ENCODE measurements around the gene PRCC. TPM values are rescaled to one million over a fixed set of nuclear protein-coding genes. Genes with fewer than 3 reads are reported as not detected.

The PRCC gene
- total and polyA plus RNA-seq, 2 of the 13 experiments (the other 11 are each of a cell fraction or from before 2014, with no cell fraction given) = 24.2 to 40.5 TPM

DNA sequence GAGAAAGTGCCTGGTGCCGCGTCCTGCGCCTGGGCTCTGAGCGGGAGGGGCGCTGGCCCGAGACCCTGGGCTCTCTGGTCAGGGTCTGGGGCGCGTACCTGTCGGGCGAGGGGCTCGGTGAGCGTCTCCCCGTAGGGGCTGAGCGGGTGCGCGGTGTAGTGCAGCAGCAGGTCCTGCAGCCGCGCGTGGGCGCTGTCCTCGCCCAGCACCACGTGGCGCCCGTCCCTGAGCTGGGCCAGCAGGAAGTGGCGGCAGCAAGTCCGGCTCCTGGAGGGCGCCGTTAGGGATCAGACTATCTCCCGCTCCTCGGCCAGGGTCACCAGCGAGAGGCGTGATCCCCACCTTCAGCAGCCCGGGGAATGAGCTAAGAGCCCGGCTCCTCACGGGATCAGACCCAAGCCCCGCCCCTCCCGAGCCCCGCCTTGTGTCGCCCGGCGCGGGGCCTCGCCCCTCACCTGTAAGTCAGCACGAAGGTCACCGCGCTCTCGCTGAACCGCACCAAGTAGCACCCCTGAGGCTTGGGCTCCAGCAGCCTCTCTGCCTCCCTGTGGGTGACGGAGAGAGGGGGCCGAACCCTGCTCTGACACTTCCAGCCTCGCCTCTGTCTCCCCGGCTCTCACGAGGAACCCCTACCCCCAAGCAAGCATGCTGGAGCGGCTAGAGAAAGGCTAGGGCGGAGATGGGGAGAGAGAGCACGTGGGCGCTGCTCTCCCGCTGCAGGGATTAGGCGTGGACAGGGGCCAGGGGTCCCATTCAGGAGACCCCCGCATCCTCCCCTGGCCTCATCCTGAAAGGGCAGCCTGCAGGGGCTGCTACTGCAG, 46.6 kb downstream of the PRCC start (continued):
- TF ChIP-seq CCDC6 (CRISPR knock-in tag; IDR thresholded peaks at IDR 0.05) (peak; percentile 85), ZFP62 (CRISPR knock-in tag; IDR thresholded peaks at IDR 0.05) (no peak), ZNF512B (CRISPR knock-in tag; IDR thresholded peaks at IDR 0.05; ENCODE audit: borderline replicate concordance) (no peak), ZNF768 (CRISPR knock-in tag; IDR thresholded peaks at IDR 0.05) (peak; percentile 87), ZNF687 (CRISPR knock-in tag; IDR thresholded peaks at IDR 0.05) (peak; percentile 100), ZNF121 (CRISPR knock-in tag; IDR thresholded peaks at IDR 0.05) (no peak), NAIF1 (CRISPR knock-in tag; IDR thresholded peaks at IDR 0.05; ENCODE audit: borderline replicate concordance) (peak; percentile 57; the same call in 1 of the 2 replicates), ZNF276 (CRISPR knock-in tag; IDR thresholded peaks at IDR 0.05; ENCODE audit: low read depth) (peak; percentile 91), ZNF432 (CRISPR knock-in tag; IDR thresholded peaks at IDR 0.05; ENCODE audit: borderline replicate concordance) (no peak), ZNF326 (CRISPR knock-in tag; IDR thresholded peaks at IDR 0.05; ENCODE audit: borderline replicate concordance) (no peak), NFKB2 (CRISPR knock-in tag; IDR thresholded peaks at IDR 0.05; ENCODE audit: borderline replicate concordance) (peak; percentile 93; the same call in 1 of the 2 replicates), AGO2 (optimal IDR thresholded peaks at IDR 0.05; ENCODE audit: low read depth, low read length) (no peak), SIN3B (IDR thresholded peaks at IDR 0.05; ENCODE audit: low read length) (no peak)
- TF ChIP-seq, protein P1, sequence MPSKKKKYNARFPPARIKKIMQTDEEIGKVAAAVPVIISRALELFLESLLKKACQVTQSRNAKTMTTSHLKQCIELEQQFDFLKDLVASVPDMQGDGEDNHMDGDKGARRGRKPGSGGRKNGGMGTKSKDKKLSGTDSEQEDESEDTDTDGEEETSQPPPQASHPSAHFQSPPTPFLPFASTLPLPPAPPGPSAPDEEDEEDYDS (CRISPR knock-in tag; IDR thresholded peaks at IDR 0.05) = no peak
- TF ChIP-seq, protein P2, sequence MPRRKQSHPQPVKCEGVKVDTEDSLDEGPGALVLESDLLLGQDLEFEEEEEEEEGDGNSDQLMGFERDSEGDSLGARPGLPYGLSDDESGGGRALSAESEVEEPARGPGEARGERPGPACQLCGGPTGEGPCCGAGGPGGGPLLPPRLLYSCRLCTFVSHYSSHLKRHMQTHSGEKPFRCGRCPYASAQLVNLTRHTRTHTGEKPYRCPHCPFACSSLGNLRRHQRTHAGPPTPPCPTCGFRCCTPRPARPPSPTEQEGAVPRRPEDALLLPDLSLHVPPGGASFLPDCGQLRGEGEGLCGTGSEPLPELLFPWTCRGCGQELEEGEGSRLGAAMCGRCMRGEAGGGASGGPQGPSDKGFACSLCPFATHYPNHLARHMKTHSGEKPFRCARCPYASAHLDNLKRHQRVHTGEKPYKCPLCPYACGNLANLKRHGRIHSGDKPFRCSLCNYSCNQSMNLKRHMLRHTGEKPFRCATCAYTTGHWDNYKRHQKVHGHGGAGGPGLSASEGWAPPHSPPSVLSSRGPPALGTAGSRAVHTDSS (CRISPR knock-in tag; conservative IDR thresholded peaks at IDR 0.05) = no peak
- TF ChIP-seq, protein P3, sequence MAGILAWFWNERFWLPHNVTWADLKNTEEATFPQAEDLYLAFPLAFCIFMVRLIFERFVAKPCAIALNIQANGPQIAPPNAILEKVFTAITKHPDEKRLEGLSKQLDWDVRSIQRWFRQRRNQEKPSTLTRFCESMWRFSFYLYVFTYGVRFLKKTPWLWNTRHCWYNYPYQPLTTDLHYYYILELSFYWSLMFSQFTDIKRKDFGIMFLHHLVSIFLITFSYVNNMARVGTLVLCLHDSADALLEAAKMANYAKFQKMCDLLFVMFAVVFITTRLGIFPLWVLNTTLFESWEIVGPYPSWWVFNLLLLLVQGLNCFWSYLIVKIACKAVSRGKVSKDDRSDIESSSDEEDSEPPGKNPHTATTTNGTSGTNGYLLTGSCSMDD (CRISPR knock-in tag; IDR thresholded peaks at IDR 0.05) = no peak; the same call in 1 of the 2 replicates
